ENCODE results near the gene TMC8. TPM values are rescaled to one million over a fixed set of nuclear protein-coding genes. Genes with fewer than 3 reads are reported as not detected.

TMC8 gene
- polyA plus RNA-seq, 3 donors: 13.3 to 151 (median 15.1) TPM

DNA sequence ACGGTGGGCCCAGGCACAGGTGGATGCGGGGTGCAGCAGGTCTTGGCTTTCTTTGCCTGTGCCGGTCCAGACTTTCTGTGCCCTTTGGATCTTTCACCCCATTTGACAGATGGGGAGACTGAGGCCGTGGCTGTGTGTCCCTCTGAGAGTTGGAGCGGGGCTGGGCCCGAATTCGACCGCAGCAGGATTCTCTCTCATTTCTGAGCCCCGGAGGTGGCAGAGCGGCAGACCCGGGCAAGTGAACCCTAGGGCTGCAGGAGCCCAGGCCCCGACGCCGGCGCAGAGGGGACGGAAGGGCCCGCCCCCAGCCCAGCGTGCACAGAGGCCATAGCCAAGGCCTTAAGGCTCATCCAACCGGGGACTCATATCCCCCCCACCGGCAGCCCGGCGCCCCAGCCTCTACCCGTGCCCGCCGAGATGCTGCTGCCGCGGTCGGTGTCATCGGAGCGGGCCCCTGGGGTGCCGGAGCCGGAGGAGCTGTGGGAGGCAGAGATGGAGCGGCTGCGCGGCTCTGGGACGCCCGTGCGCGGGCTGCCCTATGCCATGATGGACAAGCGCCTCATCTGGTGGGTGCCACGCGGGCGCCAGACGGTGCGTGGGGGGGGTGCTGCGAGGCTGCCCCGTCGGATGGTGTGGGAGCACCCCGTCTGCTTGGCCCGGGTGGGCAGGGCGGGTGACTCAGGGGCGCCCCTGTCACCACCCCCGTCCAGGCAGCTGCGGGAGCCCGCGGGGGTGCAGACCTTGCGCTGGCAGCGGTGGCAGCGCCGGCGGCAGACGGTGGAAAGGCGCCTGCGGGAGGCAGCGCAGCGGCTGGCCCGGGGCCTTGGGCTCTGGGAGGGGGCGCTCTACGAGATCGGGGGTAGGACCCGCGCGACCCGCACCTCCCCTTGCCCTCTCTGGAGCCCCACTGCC is 857 bp downstream of the TMC8 start:
- intact Hi-C loops (cut with micrococcal nuclease): no loop called here
- Mint-ChIP-seq H3K4me3 (peak overlapping the region; percentile 89 to 94), H3K36me3 (peaks cover 35 to 38% of the 10 kb centered on the region in 2 donors), H3K9me3 (no peaks in the 10 kb centered on the region), H3K27ac (peak overlapping the region; percentile 53 to 95 (median 93)), H3K27me3 (ENCODE audit: low read depth in 3 of 3) (no peaks in the 10 kb centered on the region), H3K4me1 (peaks cover 68% of the 10 kb centered on the region)
- WGBS (ENCODE audit: insufficient coverage): under 1% methylated on average over 70 of the region's 74 CpGs
- Histone ChIP-seq H3K36me3 (replicated peaks in 1 of 2; ENCODE audit: control insufficient read depth in 1 of 2, insufficient read depth in 2 of 2, low read length in 2 of 2) (peaks cover 31 to 34% of the 10 kb centered on the region in 2 donors), H3K79me2 (ENCODE audit: insufficient read depth, low read length) (peaks cover 81% of the 10 kb centered on the region), H3K4me1 (ENCODE audit: control insufficient read depth in 1 of 2, insufficient read depth in 2 of 2, low read length in 2 of 2) (peaks cover 62 to 86% of the 10 kb centered on the region in 2 donors), H2AFZ (ENCODE audit: insufficient read depth, low read depth, low read length, poor library complexity, severe bottlenecking) (peak overlapping the region; percentile 69), H3K9ac (ENCODE audit: insufficient read depth, low read length, poor library complexity, severe bottlenecking) (peak overlapping the region; percentile 60), H3K27ac (ENCODE audit: low read depth in 1 of 2, low read length in 2 of 2) (peak overlapping the region; percentile 66 to 85), H3K27me3 (ENCODE audit: control insufficient read depth in 2 of 2, insufficient read depth in 2 of 2, low read length in 2 of 2) (no peaks in the 10 kb centered on the region), H3K9me3 (replicated peaks in 1 of 2; ENCODE audit: control insufficient read depth in 1 of 2, insufficient read depth in 1 of 2, low read length in 2 of 2) (no peaks in the 10 kb centered on the region), H4K20me1 (ENCODE audit: insufficient read depth, low read length) (peaks cover 56% of the 10 kb centered on the region), H3K4me3 (replicated peaks in 1 of 3; ENCODE audit: low read depth in 2 of 3, low read length in 3 of 3) (peak overlapping the region; percentile 63 to 96 (median 73)), H3K4me2 (replicated peaks; ENCODE audit: extremely low read depth, low read length, poor library complexity, severe bottlenecking) (peak overlapping the region; percentile 100)
- TF ChIP-seq, protein P1, sequence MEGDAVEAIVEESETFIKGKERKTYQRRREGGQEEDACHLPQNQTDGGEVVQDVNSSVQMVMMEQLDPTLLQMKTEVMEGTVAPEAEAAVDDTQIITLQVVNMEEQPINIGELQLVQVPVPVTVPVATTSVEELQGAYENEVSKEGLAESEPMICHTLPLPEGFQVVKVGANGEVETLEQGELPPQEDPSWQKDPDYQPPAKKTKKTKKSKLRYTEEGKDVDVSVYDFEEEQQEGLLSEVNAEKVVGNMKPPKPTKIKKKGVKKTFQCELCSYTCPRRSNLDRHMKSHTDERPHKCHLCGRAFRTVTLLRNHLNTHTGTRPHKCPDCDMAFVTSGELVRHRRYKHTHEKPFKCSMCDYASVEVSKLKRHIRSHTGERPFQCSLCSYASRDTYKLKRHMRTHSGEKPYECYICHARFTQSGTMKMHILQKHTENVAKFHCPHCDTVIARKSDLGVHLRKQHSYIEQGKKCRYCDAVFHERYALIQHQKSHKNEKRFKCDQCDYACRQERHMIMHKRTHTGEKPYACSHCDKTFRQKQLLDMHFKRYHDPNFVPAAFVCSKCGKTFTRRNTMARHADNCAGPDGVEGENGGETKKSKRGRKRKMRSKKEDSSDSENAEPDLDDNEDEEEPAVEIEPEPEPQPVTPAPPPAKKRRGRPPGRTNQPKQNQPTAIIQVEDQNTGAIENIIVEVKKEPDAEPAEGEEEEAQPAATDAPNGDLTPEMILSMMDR (IDR thresholded peaks at IDR 0.05): no peak
- DNase-seq: no peak

DNA sequence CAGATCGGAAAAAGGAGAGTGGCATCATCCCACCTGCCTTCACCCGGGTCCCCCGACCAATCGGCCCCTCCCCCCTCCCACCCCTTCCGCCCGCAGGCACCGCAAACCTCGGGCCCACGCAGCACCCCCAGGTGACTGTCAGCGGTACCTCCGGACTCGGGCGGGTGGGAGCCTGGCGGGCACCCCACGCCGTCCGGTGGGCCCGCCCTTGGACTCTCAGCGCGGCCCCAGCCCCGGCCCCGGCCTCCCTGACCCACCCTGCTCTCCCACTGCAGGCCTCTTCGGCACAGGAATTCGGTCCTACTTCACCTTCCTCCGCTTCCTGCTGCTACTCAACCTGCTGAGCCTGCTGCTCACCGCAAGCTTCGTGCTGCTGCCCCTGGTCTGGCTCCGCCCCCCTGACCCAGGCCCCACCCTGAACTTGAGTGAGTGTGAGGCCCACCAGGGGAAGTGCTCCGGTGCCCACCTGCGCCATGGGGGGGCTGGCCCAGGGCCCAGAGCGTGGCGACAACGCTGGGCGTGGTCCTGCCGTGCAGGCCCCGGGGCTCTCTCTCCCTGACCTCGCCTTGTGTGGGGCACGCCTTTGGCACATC is 1.6 kb downstream of the TMC8 start:
- WGBS (ENCODE audit: insufficient coverage): under 1% methylated on average over 31 of the region's 38 CpGs
- Histone ChIP-seq H3K9ac (ENCODE audit: insufficient read depth, low read length, poor library complexity, severe bottlenecking) (peak overlapping the region; percentile 60), H3K4me3 (replicated peaks in 1 of 3; ENCODE audit: low read depth in 2 of 3, low read length in 3 of 3) (peak overlapping the region; percentile 63 to 96 (median 73)), H3K36me3 (replicated peaks in 1 of 2; ENCODE audit: control insufficient read depth in 1 of 2, insufficient read depth in 2 of 2, low read length in 2 of 2) (peaks cover 36 to 41% of the 10 kb centered on the region in 2 donors), H4K20me1 (ENCODE audit: insufficient read depth, low read length) (peaks cover 56% of the 10 kb centered on the region), H3K27ac (ENCODE audit: low read depth in 1 of 2, low read length in 2 of 2) (peak overlapping the region in 1 of 2 donors; percentile 39), H2AFZ (ENCODE audit: insufficient read depth, low read depth, low read length, poor library complexity, severe bottlenecking) (no peak overlapping the region), H3K9me3 (replicated peaks in 1 of 2; ENCODE audit: control insufficient read depth in 1 of 2, insufficient read depth in 1 of 2, low read length in 2 of 2) (no peaks in the 10 kb centered on the region), H3K4me2 (replicated peaks; ENCODE audit: extremely low read depth, low read length, poor library complexity, severe bottlenecking) (peak overlapping the region; percentile 100), H3K27me3 (ENCODE audit: control insufficient read depth in 2 of 2, insufficient read depth in 2 of 2, low read length in 2 of 2) (no peaks in the 10 kb centered on the region), H3K4me1 (ENCODE audit: control insufficient read depth in 1 of 2, insufficient read depth in 2 of 2, low read length in 2 of 2) (peaks cover 61 to 86% of the 10 kb centered on the region in 2 donors), H3K79me2 (ENCODE audit: insufficient read depth, low read length) (peaks cover 73% of the 10 kb centered on the region)
- H3K27ac Mint-ChIP-seq: no peak overlapping the region
- no peaks in the 10 kb centered on the region for H3K9me3 Mint-ChIP-seq
- TF ChIP-seq, protein P1 (IDR thresholded peaks at IDR 0.05): no peak
- H3K36me3 Mint-ChIP-seq: peaks cover 39 to 45% of the 10 kb centered on the region in 2 donors
- intact Hi-C loops (cut with micrococcal nuclease): no loop called here
- H3K27me3 Mint-ChIP-seq (ENCODE audit: low read depth in 3 of 3): no peaks in the 10 kb centered on the region
- H3K4me3 Mint-ChIP-seq: peak overlapping the region; percentile 75 to 86
- peaks cover 67% of the 10 kb centered on the region for H3K4me1 Mint-ChIP-seq
- no peak for DNase-seq
